H9 (cell line): ENCODE measurements around the gene HOATZ. TPM values are rescaled to one million over a fixed set of nuclear protein-coding genes. Genes with fewer than 3 reads are reported as not detected.

ENCODE experiments used
- DNase-seq: peaks from one replicate; pipeline ENCODE4 v3.0.0-alpha.2; 2017
- H2AFZ ChIP-seq: one replicate; pipeline ENCODE4 v1.6.1; 2013; ENCODE audit warnings: mild to moderate bottlenecking, low read length, control low read depth, moderate library complexity
- H2AK5ac ChIP-seq: 2 replicates; pipeline ENCODE4 v1.6.1; 2013; ENCODE audit warnings: low read length, control low read depth, mixed read lengths; ENCODE audit not compliant: insufficient read length
- H2BK120ac ChIP-seq: one replicate; pipeline ENCODE4 v1.6.1; 2013; ENCODE audit warnings: low read depth, mild to moderate bottlenecking, low read length, control low read depth, inconsistent platforms; ENCODE audit not compliant: poor library complexity, severe bottlenecking
- H2BK12ac ChIP-seq: 2 replicates; pipeline ENCODE4 v1.6.1; 2013; ENCODE audit warnings: low read length, control low read depth, mixed read lengths, low read depth; ENCODE audit not compliant: insufficient read length
- H2BK15ac ChIP-seq: 2 replicates; pipeline ENCODE4 v1.6.1; 2013; ENCODE audit warnings: low read depth, low read length, control low read depth
- H2BK20ac ChIP-seq: one replicate; pipeline ENCODE4 v1.6.1; 2013; ENCODE audit warnings: low read depth, mild to moderate bottlenecking, low read length, control low read depth, inconsistent platforms; ENCODE audit not compliant: poor library complexity, severe bottlenecking
- H2BK5ac ChIP-seq: 2 replicates; pipeline ENCODE4 v1.6.1; 2013; ENCODE audit warnings: low read length, control low read depth, mixed read lengths; ENCODE audit not compliant: insufficient read length
- H3K14ac ChIP-seq: 2 replicates; pipeline ENCODE4 v1.6.1; 2013; ENCODE audit warnings: low read length, control low read depth; ENCODE audit not compliant: insufficient read depth
- H3K18ac ChIP-seq: 2 replicates; pipeline ENCODE4 v1.6.1; 2013; ENCODE audit warnings: low read depth, mild to moderate bottlenecking, mixed read lengths, low read length, control low read depth; ENCODE audit not compliant: insufficient read length
- H3K23ac ChIP-seq: 2 replicates; pipeline ENCODE4 v1.6.1; 2013; ENCODE audit warnings: low read length, control low read depth, mixed read lengths, low read depth; ENCODE audit not compliant: insufficient read length
- H3K23me2 ChIP-seq: 2 replicates; pipeline ENCODE4 v1.6.1; 2013; ENCODE audit warnings: low read depth, mild to moderate bottlenecking, mixed read lengths, low read length, control low read depth; ENCODE audit not compliant: insufficient read length, poor library complexity, severe bottlenecking
- H3K27ac ChIP-seq: 2 replicates; pipeline ENCODE4 v1.5.1; 2013; ENCODE audit warnings: low read length, control low read depth, mixed read lengths, low read depth; ENCODE audit not compliant: insufficient read length
- H3K27me3 ChIP-seq: 2 replicates; pipeline ENCODE4 v1.6.1; 2013; ENCODE audit warnings: low read length, control low read depth, inconsistent platforms; ENCODE audit not compliant: insufficient read depth
- H3K4ac ChIP-seq: 2 replicates; pipeline ENCODE4 v1.6.1; 2013; ENCODE audit warnings: low read depth, mild to moderate bottlenecking, control low read depth, inconsistent platforms, low read length, moderate library complexity
- H3K4me1 ChIP-seq: 2 replicates; pipeline ENCODE4 v1.6.1; 2013; ENCODE audit warnings: low read length, control low read depth, inconsistent platforms; ENCODE audit not compliant: insufficient read depth
- H3K4me2 ChIP-seq: 2 replicates; pipeline ENCODE4 v1.6.1; 2013; ENCODE audit warnings: low read length, control low read depth, mixed read lengths; ENCODE audit not compliant: insufficient read length, insufficient read depth
- H3K56ac ChIP-seq: 2 replicates; pipeline ENCODE4 v1.6.1; 2013; ENCODE audit warnings: low read depth, mild to moderate bottlenecking, mixed read lengths, low read length, control low read depth; ENCODE audit not compliant: insufficient read length
- H3K79me1 ChIP-seq: 2 replicates; pipeline ENCODE4 v1.6.1; 2013; ENCODE audit warnings: low read depth, mild to moderate bottlenecking, moderate library complexity, low read length, control low read depth, inconsistent platforms; ENCODE audit not compliant: insufficient read depth, poor library complexity, severe bottlenecking
- H3K79me2 ChIP-seq: 2 replicates; pipeline ENCODE4 v1.6.1; 2013; ENCODE audit warnings: low read length, control low read depth, inconsistent platforms; ENCODE audit not compliant: insufficient read depth
- H3K9ac ChIP-seq: 2 replicates; pipeline ENCODE4 v1.6.1; 2013; ENCODE audit warnings: low read length, control low read depth, mixed read lengths; ENCODE audit not compliant: insufficient read length; ENCODE audit errors: extremely low read depth
- H3K9me3 ChIP-seq: one replicate; pipeline ENCODE4 v1.6.1; 2013; ENCODE audit warnings: low read depth, low read length, inconsistent platforms; ENCODE audit not compliant: control insufficient read depth
- H3T11ph ChIP-seq: one replicate; pipeline ENCODE4 v1.6.1; 2013; ENCODE audit warnings: mild to moderate bottlenecking, low read length, control low read depth, inconsistent platforms
- H4K20me1 ChIP-seq: one replicate; pipeline ENCODE4 v1.6.1; 2013; ENCODE audit not compliant: control insufficient read depth, insufficient read length, insufficient read depth
- H4K5ac ChIP-seq: 2 replicates; pipeline ENCODE4 v1.6.1; 2013; ENCODE audit warnings: low read depth, mild to moderate bottlenecking, mixed read lengths, low read length, control low read depth; ENCODE audit not compliant: insufficient read length
- H4K8ac ChIP-seq: replicated peaks from 2 replicates; pipeline ENCODE4 v1.6.1; 2013; ENCODE audit warnings: low read length, control low read depth, mixed read lengths, low read depth; ENCODE audit not compliant: insufficient read length
- H4K91ac ChIP-seq: 2 replicates; pipeline ENCODE4 v1.6.1; 2013; ENCODE audit warnings: low read depth, mild to moderate bottlenecking, moderate library complexity, mixed read lengths, low read length, control low read depth; ENCODE audit not compliant: insufficient read length
- H3K27ac Mint-ChIP-seq, 3 experiments: 2 replicates in 2 of 3; 3 replicates in 1 of 3; pipeline ENCODE4 v1.8.0; 2020 to 2021; ENCODE audit warnings: mixed read lengths in 3 of 3, mild to moderate bottlenecking in 1 of 3, moderate library complexity in 1 of 3
- H3K27me3 Mint-ChIP-seq: 2 replicates; pipeline ENCODE4 v1.8.0; 2021; ENCODE audit warnings: low read depth, mild to moderate bottlenecking, moderate library complexity, mixed read lengths
- H3K36me3 Mint-ChIP-seq, 3 experiments: 2 replicates in 2 of 3; 3 replicates in 1 of 3; pipeline ENCODE4 v1.8.0; 2020 to 2021; ENCODE audit warnings: low read depth in 3 of 3, mixed read lengths in 3 of 3; ENCODE audit not compliant: insufficient read depth in 1 of 3
- H3K4me1 Mint-ChIP-seq, 2 experiments: 2 replicates each; pipeline ENCODE4 v1.8.0; 2020; ENCODE audit warnings: mixed read lengths in 2 of 2
- H3K4me3 Mint-ChIP-seq, 2 experiments: 2 replicates in 1 of 2; 3 replicates in 1 of 2; pipeline ENCODE4 v1.8.0; 2020 to 2021; ENCODE audit warnings: mild to moderate bottlenecking in 2 of 2, mixed read lengths in 2 of 2, moderate library complexity in 1 of 2
- H3K9me3 Mint-ChIP-seq, 2 experiments: 2 replicates in 1 of 2; 3 replicates in 1 of 2; pipeline ENCODE4 v1.8.0; 2020; ENCODE audit warnings: mild to moderate bottlenecking in 2 of 2, mixed read lengths in 2 of 2, moderate library complexity in 1 of 2
- WGBS: extraction: QIAGEN DNeasy Blood & Tissue Kit; methylation state at CpG from one replicate; pipeline ENCODE4 v1.1.7; 2013; ENCODE audit warnings: missing lambda C conversion rate, low lambda C conversion rate, mixed read lengths; ENCODE audit not compliant: insufficient read length; ENCODE audit errors: extremely low coverage; 5-methylcytosine and 5-hydroxymethylcytosine counted together
- total RNA-seq: library from RNA; stranded (reverse); gene quantifications from 2 replicates; pipeline ENCODE4 v1.2.1, GENCODE V29; 2021
- TF ChIP-seq, protein P1 (sequence below): fragments of 200-600 bp; sonication (generic); conservative IDR thresholded peaks from 3 replicates; pipeline ENCODE4 v1.8.0; 2021; ENCODE audit warnings: antibody characterized with exemption, mild to moderate bottlenecking

Gene HOATZ
- total RNA-seq, 1 experiment from 2014 or later = not detected

DNA sequence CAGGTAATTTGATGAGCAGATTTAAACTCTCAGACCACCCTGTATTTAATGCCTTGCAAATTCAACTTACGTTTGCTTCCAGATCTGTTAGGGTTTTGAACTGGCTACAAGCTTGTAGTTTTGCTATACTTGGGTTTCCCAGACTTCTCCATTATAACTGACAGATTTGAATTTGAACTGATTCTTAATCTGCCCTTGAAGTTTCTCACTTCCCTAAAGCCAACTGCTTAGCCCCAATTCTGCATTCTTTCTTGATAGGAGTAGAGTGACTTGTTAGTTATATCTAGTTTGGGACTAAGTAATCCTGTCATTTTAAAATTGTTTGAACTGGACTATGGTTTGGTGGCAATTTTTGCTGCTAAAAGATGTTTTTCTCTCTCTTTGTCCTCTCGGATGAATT, 35.7 kb downstream of the HOATZ start:
- Histone ChIP-seq H2BK12ac (no peak overlapping the region), H2BK120ac (no peak overlapping the region), H3K79me1 (no peaks in the 10 kb centered on the region), H3T11ph (no peak overlapping the region), H3K4ac (no peak overlapping the region), H3K23me2 (no peaks in the 10 kb centered on the region), H4K5ac (no peak overlapping the region), H4K8ac (no peak overlapping the region), H3K4me2 (no peak overlapping the region), H3K79me2 (no peaks in the 10 kb centered on the region), H3K56ac (no peak overlapping the region), H3K4me1 (peaks cover 5% of the 10 kb centered on the region; the same call in 1 of the 2 replicates), H3K9me3 (no peaks in the 10 kb centered on the region), H2AFZ (no peak overlapping the region), H3K9ac (no peak overlapping the region), H3K14ac (no peak overlapping the region), H3K27ac (no peak overlapping the region), H4K20me1 (no peaks in the 10 kb centered on the region), H2BK15ac (no peak overlapping the region), H4K91ac (no peak overlapping the region), H3K23ac (no peak overlapping the region), H2AK5ac (no peak overlapping the region), H3K18ac (no peak overlapping the region), H2BK20ac (no peak overlapping the region), H3K27me3 (no peaks in the 10 kb centered on the region), H2BK5ac (no peak overlapping the region)
- H3K9me3 Mint-ChIP-seq = peaks cover under 1 to 3% of the 10 kb centered on the region in 2 experiments
- H3K4me3 Mint-ChIP-seq = no peak overlapping the region
- no peak for DNase-seq
- TF ChIP-seq, protein P1, sequence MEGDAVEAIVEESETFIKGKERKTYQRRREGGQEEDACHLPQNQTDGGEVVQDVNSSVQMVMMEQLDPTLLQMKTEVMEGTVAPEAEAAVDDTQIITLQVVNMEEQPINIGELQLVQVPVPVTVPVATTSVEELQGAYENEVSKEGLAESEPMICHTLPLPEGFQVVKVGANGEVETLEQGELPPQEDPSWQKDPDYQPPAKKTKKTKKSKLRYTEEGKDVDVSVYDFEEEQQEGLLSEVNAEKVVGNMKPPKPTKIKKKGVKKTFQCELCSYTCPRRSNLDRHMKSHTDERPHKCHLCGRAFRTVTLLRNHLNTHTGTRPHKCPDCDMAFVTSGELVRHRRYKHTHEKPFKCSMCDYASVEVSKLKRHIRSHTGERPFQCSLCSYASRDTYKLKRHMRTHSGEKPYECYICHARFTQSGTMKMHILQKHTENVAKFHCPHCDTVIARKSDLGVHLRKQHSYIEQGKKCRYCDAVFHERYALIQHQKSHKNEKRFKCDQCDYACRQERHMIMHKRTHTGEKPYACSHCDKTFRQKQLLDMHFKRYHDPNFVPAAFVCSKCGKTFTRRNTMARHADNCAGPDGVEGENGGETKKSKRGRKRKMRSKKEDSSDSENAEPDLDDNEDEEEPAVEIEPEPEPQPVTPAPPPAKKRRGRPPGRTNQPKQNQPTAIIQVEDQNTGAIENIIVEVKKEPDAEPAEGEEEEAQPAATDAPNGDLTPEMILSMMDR = no peak
- H3K36me3 Mint-ChIP-seq = peaks cover 3 to 5% (median 3%) of the 10 kb centered on the region in 3 experiments; a peak in 6 of 7 replicates
- no CpG with 5 or more reads among the region's 2 CpGs for WGBS
- H3K27me3 Mint-ChIP-seq = peaks cover 6% of the 10 kb centered on the region
- peaks cover 18 to 20% of the 10 kb centered on the region in 2 experiments for H3K4me1 Mint-ChIP-seq
- no peak overlapping the region for H3K27ac Mint-ChIP-seq
